Spleen (tissue), 11 donors: ENCODE results near the gene MTFR1L. TPM values are rescaled to one million over a fixed set of nuclear protein-coding genes. Genes with fewer than 3 reads are reported as not detected.

Experiments used
- DNase-seq: peaks from one replicate; pipeline ENCODE4 v3.0.0-alpha.2; 2020
- H3K27ac ChIP-seq, 8 donors: fragments of 200-600 bp; sonication (generic) in 7 of 8; 1 replicate in 4 of 8; 2 replicates in 4 of 8; pipeline versions ENCODE4 v1.5.0 to v1.8.0; 2016 to 2021; ENCODE audit warnings: inconsistent platforms in 4 of 8, mild to moderate bottlenecking in 4 of 8, moderate library complexity in 1 of 8
- H3K27me3 ChIP-seq, 7 donors: fragments of 200-600 bp; sonication (generic) in 6 of 7; replicated peaks in 1 of 7; 1 replicate in 4 of 7; 2 replicates in 3 of 7; pipeline versions ENCODE4 v1.5.0 to v1.8.0; 2016 to 2021; ENCODE audit warnings: inconsistent platforms in 3 of 7, mild to moderate bottlenecking in 1 of 7
- H3K36me3 ChIP-seq, 6 donors: fragments of 200-600 bp; sonication (generic) in 5 of 6; 1 replicate in 4 of 6; 2 replicates in 2 of 6; pipeline versions ENCODE4 v1.5.0 to v1.8.0; 2016 to 2021; ENCODE audit warnings: inconsistent platforms in 2 of 6
- H3K4me1 ChIP-seq, 6 donors: fragments of 200-600 bp; sonication (generic) in 5 of 6; 1 replicate in 3 of 6; 2 replicates in 3 of 6; pipeline versions ENCODE4 v1.5.0 to v1.8.0; 2016 to 2021; ENCODE audit warnings: inconsistent platforms in 3 of 6
- H3K4me3 ChIP-seq, 8 donors: fragments of 200-600 bp; sonication (generic) in 7 of 8; 1 replicate in 4 of 8; 2 replicates in 4 of 8; pipeline versions ENCODE4 v1.5.0 to v1.8.0; 2016 to 2021; ENCODE audit warnings: inconsistent platforms in 4 of 8, mild to moderate bottlenecking in 4 of 8, moderate library complexity in 2 of 8
- H3K9me3 ChIP-seq, 8 donors: fragments of 200-600 bp; sonication (generic) in 7 of 8; 1 replicate in 4 of 8; 2 replicates in 4 of 8; pipeline versions ENCODE4 v1.5.0 to v1.8.0; 2016 to 2021; ENCODE audit warnings: inconsistent platforms in 4 of 8
- CTCF ChIP-seq, 11 experiments: fragments of 200-600 bp in 7 of 11; fragments of 450-650 bp in 4 of 11; sonication (generic) in 4 of 11; IDR thresholded peaks in 8 of 11; conservative IDR thresholded peaks in 3 of 11; 1 replicate in 7 of 11; 2 replicates in 4 of 11; pipeline versions ENCODE4 v1.4.0 to v1.8.0; 2016 to 2021; ENCODE audit warnings: antibody characterized with exemption in 11 of 11, inconsistent platforms in 4 of 11, mild to moderate bottlenecking in 1 of 11
- POLR2A ChIP-seq, 3 donors: fragments of 450-650 bp; IDR thresholded peaks; one replicate each; pipeline ENCODE4 v1.5.1; 2017; ENCODE audit warnings: antibody characterized with exemption in 3 of 3, mild to moderate bottlenecking in 1 of 3
- POLR2AphosphoS5 ChIP-seq, 3 donors: sonication (generic); formaldehyde crosslinking; IDR thresholded peaks; one replicate each; pipeline ENCODE4 v1.5.1; 2017; ENCODE audit warnings: antibody characterized with exemption in 3 of 3
- WGBS, 5 donors: extraction: QIAGEN DNeasy Blood & Tissue Kit in 3 of 5; methylation state at CpG; one replicate each; pipeline versions ENCODE4 v1.1.5 to v1.1.7; 2013 to 2018; 5-methylcytosine and 5-hydroxymethylcytosine counted together
- intact Hi-C: fragments of 100-400 bp; cut with DNase I; formaldehyde crosslinking; loops from one replicate; pipeline ENCODE4 v1.15.0; 2023; ENCODE audit warnings: low total_unique reads
- polyA plus RNA-seq, 3 donors: library from polyadenylated mRNA; stranded (reverse); fragments of 200-250 nt; gene quantifications; one replicate each; pipeline ENCODE4 v1.2.1, GENCODE V29; 2013
- total RNA-seq, 7 donors: library from RNA; depleted of rRNA in 3 of 7; stranded (reverse); fragments of >200 nt in 3 of 7; fragmentation: NEBNext Ultra II Directional in 4 of 7; extraction: Animal tissue kit (Norgen Biotek cat#: 25700) in 4 of 7; gene quantifications; one replicate each; pipeline versions ENCODE4 v1.1.0 to v1.2.1, GENCODE V29; 2016 to 2021
- donor health status: healthy with polysubstance abuse.
- donor health status: DM: no; HTN: no; CAD: no; lungs with moderate emphysema.
- donor health status: DM: no; HTN: no; CAD: no.
- donor health status: Bipolar disorder and iron deficiency.
- donor health status: healthy.
- donor health status: DM: no; HTN: no; CAD: no.
- donor health status: DM: yes; HTN: yes; CAD: no.

Gene MTFR1L
- total and polyA plus RNA-seq, 10 donors = 32.1 to 74.7 (median 50.3) TPM

DNA sequence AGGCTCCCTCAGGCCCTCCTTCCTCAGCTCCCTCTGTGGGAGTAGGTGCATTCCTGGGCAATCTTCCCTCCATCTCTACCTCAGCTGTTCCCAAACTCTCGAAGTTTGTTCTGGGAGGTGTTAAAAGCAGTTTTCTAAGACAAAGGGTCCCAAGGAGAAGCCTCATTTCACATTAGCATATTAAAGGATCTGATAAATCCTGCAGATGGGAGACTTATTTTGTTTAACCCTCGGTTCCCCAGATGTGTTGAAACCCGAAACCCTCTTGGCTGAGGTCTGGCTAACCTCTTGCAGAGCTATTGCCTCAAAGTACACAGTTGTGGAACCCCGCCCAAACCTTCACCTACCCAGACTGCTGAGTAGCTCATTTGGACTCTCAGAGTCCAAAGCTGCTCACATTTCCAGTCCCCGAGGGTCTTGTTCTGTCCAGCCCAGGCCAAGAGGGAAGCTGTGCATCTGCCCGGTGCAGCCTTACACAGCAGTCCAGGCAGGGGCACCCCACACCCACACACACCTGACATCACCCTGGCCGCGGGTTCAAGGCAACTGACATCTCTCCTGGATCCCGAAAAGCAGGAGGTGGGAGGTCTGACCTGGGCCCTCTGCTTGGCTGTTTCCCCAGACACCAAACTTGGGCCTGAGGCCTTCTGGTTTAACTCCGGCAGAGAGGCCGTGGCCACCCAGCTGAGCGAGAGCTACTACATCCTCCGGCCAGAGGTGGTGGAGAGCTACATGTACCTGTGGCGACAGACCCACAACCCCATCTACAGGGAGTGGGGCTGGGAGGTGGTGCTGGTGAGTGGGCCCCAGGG, 39.2 kb upstream of the MTFR1L start:
- WGBS, 5 donors = 86 to 94% (median 91%) methylated on average over 3 to 14 of the region's 14 CpGs
- H3K4me1 ChIP-seq = peaks cover 0 to 10% (median 3%) of the 10 kb centered on the region in 6 donors
- DNase-seq = no peak
- H3K4me3 ChIP-seq = no peak overlapping the region
- intact Hi-C loops = no loop called here
- H3K27ac ChIP-seq = no peak overlapping the region
- H3K27me3 ChIP-seq = no peaks in the 10 kb centered on the region
- no peak for TF ChIP-seq POLR2AphosphoS5 (IDR thresholded peaks at IDR 0.05)
- peaks cover 0 to 89% (median 8%) of the 10 kb centered on the region in 6 donors for H3K36me3 ChIP-seq
- no peaks in the 10 kb centered on the region for H3K9me3 ChIP-seq

GRCh38 chr1:25781130-25781433, 38.7 kb upstream of the MTFR1L start:
- WGBS, 5 donors = 87 to 100% (median 98%) methylated on average over 2 to 3 of the region's 3 CpGs
- TF ChIP-seq CTCF (IDR thresholded peaks at IDR 0.05 in 8 of 11, conservative IDR thresholded peaks at IDR 0.05 in 3 of 11) (no peak), POLR2AphosphoS5 (IDR thresholded peaks at IDR 0.05) (no peak), POLR2A (IDR thresholded peaks at IDR 0.05) (no peak)
- no peaks in the 10 kb centered on the region for H3K9me3 ChIP-seq
- no peak overlapping the region for H3K4me3 ChIP-seq
- no peak overlapping the region for H3K27ac ChIP-seq
- H3K36me3 ChIP-seq = peaks cover 0 to 86% (median 8%) of the 10 kb centered on the region in 6 donors
- H3K27me3 ChIP-seq = no peaks in the 10 kb centered on the region
- peaks cover 0 to 5% (median 0%) of the 10 kb centered on the region in 6 donors for H3K4me1 ChIP-seq
- intact Hi-C loops = no loop called here
- no peak for DNase-seq

DNA sequence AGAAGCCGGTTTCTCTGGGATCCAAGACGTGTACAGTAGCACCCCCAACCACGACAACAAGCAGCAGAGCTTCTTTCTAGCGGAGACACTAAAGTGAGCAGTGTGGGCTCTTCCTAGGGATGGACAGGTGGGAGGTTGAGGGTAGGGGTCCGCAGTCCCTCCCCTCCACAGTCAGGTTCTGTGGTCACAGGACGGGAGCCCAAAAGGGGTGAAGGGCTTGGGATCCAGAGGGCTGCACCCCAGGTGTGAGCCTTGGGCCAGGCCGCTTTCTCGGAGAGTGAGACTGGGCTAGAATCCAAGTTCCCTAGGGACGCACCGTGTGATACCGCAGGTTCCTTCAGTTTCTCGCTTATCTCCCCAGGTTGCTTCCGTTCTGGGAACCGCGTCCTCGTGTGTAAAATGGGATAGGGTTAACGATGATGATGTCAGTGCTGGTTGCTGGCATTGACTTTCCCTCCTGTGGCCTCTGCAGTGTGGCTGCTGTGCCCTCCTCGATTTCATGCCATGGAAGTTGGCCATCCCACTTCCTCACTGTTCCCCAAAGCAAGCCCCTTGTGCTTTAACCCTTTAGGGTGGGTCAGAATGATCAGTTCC, 37.0 kb upstream of the MTFR1L start:
- Histone ChIP-seq H3K27me3 (no peaks in the 10 kb centered on the region), H3K9me3 (no peaks in the 10 kb centered on the region), H3K27ac (no peak overlapping the region), H3K4me1 (peaks cover 0 to 4% (median 0%) of the 10 kb centered on the region in 6 donors), H3K36me3 (peaks cover 0 to 93% (median 12%) of the 10 kb centered on the region in 6 donors), H3K4me3 (no peak overlapping the region)
- DNase-seq = no peak
- TF ChIP-seq POLR2A (IDR thresholded peaks at IDR 0.05) (no peak), CTCF (IDR thresholded peaks at IDR 0.05 in 8 of 11, conservative IDR thresholded peaks at IDR 0.05 in 3 of 11) (no peak)
- intact Hi-C loops = no loop called here
- WGBS, 5 donors = 67 to 75% (median 73%) methylated on average over 18 of the region's 18 CpGs

DNA sequence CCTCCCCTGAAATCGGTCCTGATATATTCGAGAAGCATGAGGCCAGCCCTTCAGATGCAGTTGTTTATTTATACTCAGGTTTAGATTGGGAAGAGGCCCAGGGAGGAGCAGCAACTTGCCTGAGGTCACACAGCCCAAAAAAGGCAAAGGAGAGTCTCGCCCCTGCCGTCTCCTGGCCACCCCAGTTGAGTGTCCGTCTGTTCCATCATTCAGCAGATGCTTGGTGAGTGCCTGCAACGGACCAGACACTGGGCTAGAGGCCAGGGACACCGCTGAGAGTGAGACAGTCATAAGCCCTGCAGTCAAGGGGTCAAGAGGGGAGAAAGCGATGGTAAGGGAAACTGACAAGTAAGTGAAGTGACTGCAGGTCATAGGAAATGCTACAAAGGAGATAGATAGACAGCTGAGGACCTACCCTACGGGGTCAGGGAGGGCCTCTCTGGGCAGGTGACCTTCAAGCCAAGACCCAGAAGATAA, 35.1 kb upstream of the MTFR1L start:
- H3K4me3 ChIP-seq = no peak overlapping the region
- peaks cover 0 to 86% (median 10%) of the 10 kb centered on the region in 6 donors for H3K36me3 ChIP-seq
- TF ChIP-seq POLR2AphosphoS5 (IDR thresholded peaks at IDR 0.05) (peak in 2 of 3 donors; percentile 10 to 33), POLR2A (IDR thresholded peaks at IDR 0.05) (no peak)
- no peak for DNase-seq
- H3K9me3 ChIP-seq = no peaks in the 10 kb centered on the region
- no peak overlapping the region for H3K27ac ChIP-seq
- H3K4me1 ChIP-seq = peaks cover 0 to 4% (median 0%) of the 10 kb centered on the region in 6 donors
- H3K27me3 ChIP-seq = no peaks in the 10 kb centered on the region
- 71 to 89% (median 82%) methylated on average over 9 of the region's 9 CpGs for WGBS, 5 donors
- intact Hi-C loops = no loop called here
